Astrocyte of the cerebellum (primary cell): ENCODE data around the gene DMRTB1.

Source experiments
- DNase-seq: peaks from one replicate; pipeline ENCODE4 v3.0.0-alpha.2; 2011; ENCODE audit warnings: low read depth
- H3K4me3 ChIP-seq: 2 replicates; pipeline ENCODE4 v1.5.1; 2011; ENCODE audit warnings: mild to moderate bottlenecking, low read depth, low read length, moderate library complexity
- CTCF ChIP-seq: IDR thresholded peaks from 2 replicates; pipeline ENCODE4 v1.5.1; 2012; ENCODE audit warnings: low read length, low read depth, moderate library complexity, mild to moderate bottlenecking; ENCODE audit errors: missing control alignments
- in situ Hi-C: cut with HindIII; loops from 2 replicates; pipeline ENCODE4 v1.10.0; 2017; ENCODE audit warnings: low sequenced_read_pairs

DMRTB1 gene

GRCh38 chr1:53461323-53462044 lies 2.3 kb downstream of the DMRTB1 start:
- TF ChIP-seq CTCF: no peak
- H3K4me3 ChIP-seq: no peak overlapping the region
- no peak for DNase-seq
- in situ Hi-C loops: no loop called here

- H3K4me3 ChIP-seq: no peak overlapping the region
- no peak for DNase-seq
- no peak for TF ChIP-seq CTCF
- in situ Hi-C loops: no loop called here
Measured at GRCh38 chr1:53462193-53462592, 3.0 kb downstream of the DMRTB1 start.

GRCh38 chr1:53462769-53463501 lies 3.7 kb downstream of the DMRTB1 start:
- in situ Hi-C loops: no loop called here
- no peak for DNase-seq
- no peak for TF ChIP-seq CTCF
- no peak overlapping the region for H3K4me3 ChIP-seq

- in situ Hi-C loops: no loop called here
- TF ChIP-seq CTCF: no peak
- H3K4me3 ChIP-seq: no peak overlapping the region
- DNase-seq: no peak
Measured at GRCh38 chr1:53463961-53464899, 5.0 kb downstream of the DMRTB1 start.

GRCh38 chr1:53465023-53465957 lies 6.1 kb downstream of the DMRTB1 start:
- no peak overlapping the region for H3K4me3 ChIP-seq
- in situ Hi-C loops: no loop called here
- no peak for DNase-seq
- TF ChIP-seq CTCF: no peak
